ENCODE data around the gene KAZN.

- TF ChIP-seq CTCF (IDR thresholded peaks at IDR 0.05; ENCODE audit: poor library complexity) (no peak), EZH2 (IDR thresholded peaks at IDR 0.05; ENCODE audit: borderline replicate concordance) (no peak)
Observed at GRCh38 chr1:15023976-15024375, 425.5 kb downstream of the KAZN start.
